Measurements from ENCODE around the gene ETS1. TPM values are rescaled to one million over a fixed set of nuclear protein-coding genes. Genes with fewer than 3 reads are reported as not detected.

Gene ETS1, protein sequence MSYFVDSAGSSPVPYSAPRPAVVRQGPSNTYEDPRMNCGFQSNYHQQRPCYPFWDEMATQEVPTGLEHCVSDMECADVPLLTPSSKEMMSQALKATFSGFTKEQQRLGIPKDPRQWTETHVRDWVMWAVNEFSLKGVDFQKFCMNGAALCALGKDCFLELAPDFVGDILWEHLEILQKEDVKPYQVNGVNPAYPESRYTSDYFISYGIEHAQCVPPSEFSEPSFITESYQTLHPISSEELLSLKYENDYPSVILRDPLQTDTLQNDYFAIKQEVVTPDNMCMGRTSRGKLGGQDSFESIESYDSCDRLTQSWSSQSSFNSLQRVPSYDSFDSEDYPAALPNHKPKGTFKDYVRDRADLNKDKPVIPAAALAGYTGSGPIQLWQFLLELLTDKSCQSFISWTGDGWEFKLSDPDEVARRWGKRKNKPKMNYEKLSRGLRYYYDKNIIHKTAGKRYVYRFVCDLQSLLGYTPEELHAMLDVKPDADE
- 29.6 and 53.8 TPM in 2 replicates for total RNA-seq (2014; rRNA removed; shearing (Covaris generic))

DNA sequence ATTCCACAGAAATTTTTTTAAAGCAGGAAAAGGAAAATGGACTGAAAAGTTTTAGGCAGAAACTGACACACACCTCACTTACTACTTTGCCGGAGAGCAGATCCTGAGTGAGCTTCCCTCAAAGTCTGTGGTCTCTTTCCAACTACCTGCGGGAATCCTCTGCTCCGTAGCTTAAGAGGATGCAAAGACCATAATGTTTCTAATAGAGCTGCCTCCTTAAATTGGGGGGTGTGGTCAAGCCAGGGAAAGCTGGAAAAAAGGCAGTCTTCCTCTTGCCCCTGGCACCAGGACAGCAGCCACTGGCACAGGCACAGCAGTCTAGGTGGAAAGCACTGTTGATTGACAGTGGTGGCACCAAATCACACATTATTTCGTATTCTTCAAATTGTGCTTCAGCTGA, at the start of gene ETS1:
Gene ETS1, minus strand, starts transcription at position 144 of the 400 bp plus-strand sequence. CDS start 14,428 bp downstream, outside the sequence.
- H3K27ac ChIP-seq: no peak within 1 kb of the TSS
- no peak within 1 kb of the TSS for H3K4me3 ChIP-seq
- H3K27me3 ChIP-seq (replicated peaks): no peaks in the 10 kb centered on the region
- no peaks in the 10 kb centered on the region for H3K9me3 ChIP-seq (replicated peaks)
- no peak for DNase-seq (ENCODE audit: low read depth in 1 of 2, low spot score in 2 of 2)
- H3K4me1 ChIP-seq (replicated peaks): peaks cover 8% of the 10 kb centered on the region
- no peaks in the 10 kb centered on the region for H3K36me3 ChIP-seq

DNA sequence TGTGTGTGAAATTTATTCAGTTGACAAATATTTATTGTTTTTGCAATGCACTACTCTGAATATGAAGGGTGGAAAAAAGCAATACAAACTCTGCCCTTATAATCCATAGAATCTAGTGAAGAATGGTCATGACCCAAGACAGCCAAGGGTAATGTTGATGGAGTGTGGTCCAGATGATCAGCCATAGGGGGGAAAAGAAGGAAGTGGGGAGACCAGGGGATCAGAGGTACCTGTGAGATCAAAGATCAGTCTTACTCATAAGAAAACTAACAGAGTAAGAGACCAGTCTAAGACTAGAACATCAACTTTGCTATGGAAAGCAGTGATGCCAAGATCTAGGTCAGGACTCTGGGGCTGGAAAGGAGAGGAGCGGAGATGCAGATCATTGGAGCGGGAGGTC, 47.0 kb upstream of the ETS1 start:
- Histone ChIP-seq H3K9me3 (replicated peaks) (no peaks in the 10 kb centered on the region), H3K36me3 (no peaks in the 10 kb centered on the region), H3K4me3 (no peak overlapping the region), H3K27ac (no peak overlapping the region), H3K27me3 (replicated peaks) (no peaks in the 10 kb centered on the region), H3K4me1 (replicated peaks) (peaks cover 4% of the 10 kb centered on the region; the same call in 1 of the 2 replicates)
- no peak for DNase-seq (ENCODE audit: low read depth in 1 of 2, low spot score in 2 of 2)

DNA sequence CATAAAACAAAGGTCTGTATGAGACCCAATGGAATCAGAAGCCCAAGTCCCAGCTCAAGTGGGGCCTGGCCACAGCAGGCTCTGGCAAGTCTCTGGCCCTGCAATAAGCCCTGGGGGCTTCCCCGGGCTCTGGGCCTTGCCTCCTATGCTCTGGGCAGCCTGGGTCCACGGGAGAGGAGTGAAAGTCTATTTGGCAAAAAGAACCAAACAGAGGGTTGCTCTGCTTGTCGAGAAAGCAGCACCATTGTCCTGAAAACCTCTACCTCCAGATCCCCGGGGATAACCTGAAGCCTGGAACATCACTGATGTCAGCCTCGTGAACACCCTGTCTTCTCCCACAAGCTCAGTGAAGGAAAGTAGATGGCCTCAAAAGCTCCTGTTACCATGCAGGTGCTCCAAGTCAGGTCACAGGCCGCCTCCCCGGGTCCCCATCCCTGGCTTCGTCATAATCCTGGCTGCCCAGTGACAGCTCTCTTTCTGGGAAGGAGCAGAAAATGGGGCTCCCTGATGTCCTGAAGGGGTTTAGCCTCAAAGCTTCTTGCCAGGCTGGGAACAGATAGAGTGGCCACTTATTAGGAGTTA, 46.1 kb upstream of the ETS1 start:
- Histone ChIP-seq H3K4me3 (no peak overlapping the region), H3K36me3 (no peaks in the 10 kb centered on the region), H3K27ac (no peak overlapping the region), H3K9me3 (replicated peaks) (no peaks in the 10 kb centered on the region), H3K27me3 (replicated peaks) (no peaks in the 10 kb centered on the region), H3K4me1 (replicated peaks) (peaks cover 4% of the 10 kb centered on the region; the same call in 1 of the 2 replicates)
- no peak for DNase-seq (ENCODE audit: low read depth in 1 of 2, low spot score in 2 of 2)

DNA sequence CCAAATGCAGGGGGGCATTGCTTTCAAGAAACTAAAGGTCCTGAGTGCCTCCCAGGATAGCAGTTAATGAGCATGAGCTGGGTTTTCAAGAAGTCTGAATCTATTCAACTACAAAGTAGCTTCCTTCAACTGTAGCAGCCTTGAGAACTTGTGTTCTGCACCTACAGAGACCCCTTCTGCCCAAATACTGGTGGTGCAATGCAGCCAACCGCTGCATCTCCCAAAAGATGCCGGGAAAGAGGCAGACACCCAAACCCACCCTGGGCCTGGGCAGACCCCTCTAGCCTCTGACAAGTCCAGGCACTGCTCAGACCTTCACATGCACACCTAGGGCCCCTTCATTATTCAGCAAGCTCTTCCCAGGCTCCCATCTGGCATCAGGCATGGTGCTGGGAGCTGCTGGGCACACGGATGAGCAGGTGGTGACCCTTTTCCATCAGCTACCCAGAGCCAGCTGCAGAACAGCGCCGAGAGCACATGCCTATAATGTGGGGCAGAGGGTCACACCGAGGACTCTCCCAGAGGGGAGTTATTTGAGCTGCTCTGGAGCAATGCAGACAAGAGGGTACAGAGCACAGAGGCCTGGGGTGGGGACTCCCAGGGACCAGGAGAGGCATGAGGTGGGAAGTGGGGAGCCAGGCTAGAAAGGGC, 44.9 kb upstream of the ETS1 start:
- Histone ChIP-seq H3K9me3 (replicated peaks) (no peaks in the 10 kb centered on the region), H3K4me3 (no peak overlapping the region), H3K36me3 (no peaks in the 10 kb centered on the region), H3K4me1 (replicated peaks) (peaks cover 4% of the 10 kb centered on the region; the same call in 1 of the 2 replicates), H3K27me3 (replicated peaks) (no peaks in the 10 kb centered on the region), H3K27ac (no peak overlapping the region)
- DNase-seq (ENCODE audit: low read depth in 1 of 2, low spot score in 2 of 2): peak in 1 of 2 experiments; percentile 16

DNA sequence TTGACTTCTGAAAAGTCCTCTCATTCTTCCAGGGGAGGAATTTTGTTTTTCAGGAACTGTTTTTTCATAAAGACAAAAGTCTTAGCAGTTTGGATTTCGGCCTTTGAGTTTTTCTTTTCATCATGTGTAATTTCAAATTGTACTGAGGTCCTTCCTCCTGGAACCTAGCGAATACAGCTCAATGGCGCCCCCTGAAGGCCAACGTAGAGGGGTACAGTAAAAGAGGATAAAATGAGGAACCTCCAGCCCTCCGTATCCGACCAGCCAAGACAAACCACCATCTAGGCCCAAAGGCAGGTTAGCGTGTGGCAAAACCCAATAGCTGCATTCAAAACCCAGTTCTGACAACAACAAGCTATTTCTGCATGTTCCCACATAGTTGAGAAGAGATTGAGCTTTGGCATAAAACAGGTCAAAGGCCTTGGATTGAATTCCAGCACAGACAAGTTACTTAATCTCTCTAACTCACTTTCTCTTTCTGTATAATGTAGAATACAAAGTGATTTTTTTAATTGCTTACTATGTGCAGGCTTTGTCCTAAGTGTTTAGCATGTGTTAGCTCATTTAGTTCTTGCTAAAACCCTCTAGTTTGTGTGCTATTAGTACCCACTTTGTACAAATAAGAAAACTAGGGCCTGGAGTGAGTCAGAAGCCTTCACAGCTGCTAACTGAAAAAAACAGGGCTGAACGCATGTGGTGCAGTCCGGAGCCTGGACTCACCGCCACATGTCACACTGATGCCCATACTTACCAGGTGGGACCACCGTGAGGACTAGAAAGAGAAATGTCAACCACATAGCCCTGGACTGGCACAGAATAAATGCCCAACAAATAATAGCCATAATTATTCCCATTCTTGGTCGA, 43.2 kb upstream of the ETS1 start:
- H3K27ac ChIP-seq: no peak overlapping the region; the same call in 1 of the 2 replicates
- peaks cover 4% of the 10 kb centered on the region; the same call in 1 of the 2 replicates for H3K4me1 ChIP-seq (replicated peaks)
- no peaks in the 10 kb centered on the region for H3K9me3 ChIP-seq (replicated peaks)
- no peaks in the 10 kb centered on the region for H3K27me3 ChIP-seq (replicated peaks)
- no peaks in the 10 kb centered on the region for H3K36me3 ChIP-seq
- no peak overlapping the region for H3K4me3 ChIP-seq
- DNase-seq (ENCODE audit: low read depth in 1 of 2, low spot score in 2 of 2): peak; percentile 60 to 65

DNA sequence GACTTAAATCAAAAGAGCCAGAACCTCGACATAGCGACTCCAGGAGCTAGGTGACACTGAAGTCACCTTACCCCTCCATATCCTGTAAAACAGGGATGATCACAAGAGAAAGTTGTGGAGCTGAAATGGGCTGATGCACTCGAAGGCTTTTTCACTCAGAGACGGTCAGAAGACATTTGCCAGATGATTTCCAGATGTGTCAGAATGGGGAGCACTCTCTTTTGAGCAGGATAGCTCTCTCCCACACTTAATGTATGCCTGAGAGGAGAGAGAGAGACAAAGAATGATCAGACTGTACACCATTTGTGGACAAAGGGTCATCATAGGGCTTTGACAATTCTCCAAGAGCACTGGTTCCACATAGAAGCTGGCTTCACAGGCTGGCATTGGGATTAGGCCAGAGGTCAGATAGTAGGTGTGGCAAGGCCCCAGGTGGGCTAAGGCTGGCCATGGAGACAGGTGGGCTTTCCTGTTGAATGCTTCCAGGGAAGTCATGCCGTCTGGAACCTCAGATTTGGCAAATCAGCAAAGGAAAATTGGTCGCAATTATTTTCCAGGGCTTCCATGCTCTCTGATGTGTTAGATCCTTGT, 42.3 kb upstream of the ETS1 start:
- Histone ChIP-seq H3K36me3 (no peaks in the 10 kb centered on the region), H3K27me3 (replicated peaks) (no peaks in the 10 kb centered on the region), H3K4me1 (replicated peaks) (peaks cover 4% of the 10 kb centered on the region; the same call in 1 of the 2 replicates), H3K27ac (no peak overlapping the region), H3K9me3 (replicated peaks) (no peaks in the 10 kb centered on the region), H3K4me3 (no peak overlapping the region)
- DNase-seq (ENCODE audit: low read depth in 1 of 2, low spot score in 2 of 2): no peak

DNA sequence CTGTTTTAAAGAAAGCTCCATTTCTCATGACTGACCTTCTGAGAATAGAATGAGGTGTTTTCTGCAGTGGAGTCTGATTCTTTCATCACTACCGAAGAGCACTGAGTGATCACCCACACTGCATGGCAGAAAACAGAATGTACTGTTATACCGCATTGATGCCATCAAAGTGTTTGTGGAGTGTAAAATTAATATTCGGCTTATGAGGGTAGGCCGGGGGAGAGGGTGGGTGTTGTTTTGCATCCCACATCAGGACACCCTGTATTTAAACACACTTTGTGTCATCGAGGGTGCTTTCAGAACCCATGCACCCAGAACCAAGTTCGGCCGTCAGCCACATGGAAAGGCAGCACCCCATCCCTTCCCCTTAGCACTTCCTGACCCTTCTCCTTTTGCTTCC, 41.3 kb upstream of the ETS1 start:
- no peaks in the 10 kb centered on the region for H3K27me3 ChIP-seq (replicated peaks)
- no peak overlapping the region for H3K4me3 ChIP-seq
- H3K9me3 ChIP-seq (replicated peaks): no peaks in the 10 kb centered on the region
- H3K27ac ChIP-seq: no peak overlapping the region
- no peaks in the 10 kb centered on the region for H3K36me3 ChIP-seq
- no peak for DNase-seq (ENCODE audit: low read depth in 1 of 2, low spot score in 2 of 2)
- H3K4me1 ChIP-seq (replicated peaks): peaks cover 4% of the 10 kb centered on the region; the same call in 1 of the 2 replicates

DNA sequence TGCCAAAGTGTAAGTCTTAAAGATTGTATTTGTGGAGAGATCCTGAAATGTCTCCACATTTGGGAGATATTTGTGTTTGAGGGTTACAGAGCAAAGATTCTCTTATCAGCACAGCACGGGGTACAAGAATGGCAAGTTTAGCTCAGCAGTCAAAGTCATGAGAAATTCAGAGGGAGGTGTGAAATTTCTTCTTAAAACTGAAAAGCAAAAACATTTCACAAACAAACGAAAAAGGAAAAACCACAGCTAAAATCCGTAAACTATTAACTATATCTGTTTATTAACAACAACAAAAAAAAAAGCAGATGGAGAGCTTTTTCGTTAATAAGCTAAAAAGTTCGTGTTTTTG, 40.9 kb upstream of the ETS1 start:
- DNase-seq (ENCODE audit: low read depth in 1 of 2, low spot score in 2 of 2): no peak
- Histone ChIP-seq H3K27me3 (replicated peaks) (no peaks in the 10 kb centered on the region), H3K27ac (no peak overlapping the region), H3K9me3 (replicated peaks) (no peaks in the 10 kb centered on the region), H3K36me3 (no peaks in the 10 kb centered on the region), H3K4me1 (replicated peaks) (peaks cover 4% of the 10 kb centered on the region; the same call in 1 of the 2 replicates), H3K4me3 (no peak overlapping the region)

DNA sequence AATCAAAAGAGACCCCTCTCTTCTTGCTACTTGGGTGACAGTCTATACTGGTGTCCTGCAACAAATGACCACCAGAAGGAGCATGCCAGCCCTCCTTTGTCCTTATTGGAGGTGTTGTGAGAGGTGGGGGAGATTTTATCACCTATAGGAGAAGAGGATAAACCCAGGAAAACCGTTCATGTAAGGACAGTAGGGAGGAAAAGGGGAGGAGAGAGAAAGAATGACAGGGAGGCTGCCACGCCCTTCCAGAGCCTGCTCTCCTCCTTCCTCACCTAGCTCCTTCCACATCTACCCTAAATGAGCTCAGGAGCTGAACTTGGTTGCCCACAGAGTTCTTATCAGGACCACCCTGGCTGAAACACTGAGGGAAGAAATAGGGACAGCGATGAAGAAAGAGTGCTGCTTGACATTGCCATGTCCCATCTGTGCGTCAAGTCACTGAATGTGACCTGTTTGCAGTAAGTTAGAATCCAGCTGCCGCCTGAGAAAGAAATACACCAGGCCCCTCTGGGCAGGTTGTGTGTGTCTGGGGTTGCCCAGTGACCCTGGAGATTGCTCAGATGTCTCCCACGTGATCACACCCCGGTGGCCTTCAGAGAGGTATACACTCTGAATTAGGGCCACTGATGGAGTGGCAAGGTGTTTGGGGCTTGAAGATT, 40.4 kb upstream of the ETS1 start:
- no peaks in the 10 kb centered on the region for H3K9me3 ChIP-seq (replicated peaks)
- peaks cover 4% of the 10 kb centered on the region; the same call in 1 of the 2 replicates for H3K4me1 ChIP-seq (replicated peaks)
- H3K27me3 ChIP-seq (replicated peaks): no peaks in the 10 kb centered on the region
- H3K36me3 ChIP-seq: no peaks in the 10 kb centered on the region
- no peak overlapping the region for H3K27ac ChIP-seq
- no peak for DNase-seq (ENCODE audit: low read depth in 1 of 2, low spot score in 2 of 2)
- H3K4me3 ChIP-seq: no peak overlapping the region

DNA sequence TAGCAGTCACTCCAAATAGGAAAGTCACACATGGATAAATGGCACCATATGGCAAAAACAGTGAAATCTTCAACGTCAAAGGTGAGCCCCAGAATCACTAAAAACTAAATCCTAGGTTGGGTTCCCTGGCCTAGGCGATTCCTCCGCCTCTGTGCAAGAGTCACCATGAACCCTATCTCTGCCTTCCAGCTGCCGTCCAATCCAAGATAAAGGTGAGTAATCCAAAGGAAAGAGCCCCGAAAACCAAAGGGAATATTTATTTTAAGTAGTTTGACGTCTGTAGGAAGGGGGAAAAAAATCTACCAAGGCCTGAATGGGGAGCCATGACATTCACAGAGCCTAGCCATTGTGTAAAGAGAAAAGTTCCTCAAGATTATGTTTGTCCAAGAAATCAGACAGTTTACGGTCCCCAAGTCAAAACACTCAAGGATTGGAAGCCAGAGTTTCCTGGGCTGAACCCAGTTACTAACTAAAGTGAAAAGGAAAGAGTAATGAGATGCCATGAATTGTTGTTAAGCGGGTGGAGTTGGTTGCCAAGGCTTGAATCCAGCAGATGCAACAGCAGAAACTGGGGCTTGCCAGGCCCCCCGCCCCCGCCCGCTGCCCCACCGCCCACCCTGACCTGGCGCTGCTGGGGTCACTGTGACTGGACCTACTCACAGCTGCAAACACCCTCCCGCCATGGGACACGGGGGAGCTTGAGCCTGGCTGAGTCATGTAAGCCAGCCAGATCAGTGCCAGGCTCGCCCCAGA, 39.7 kb upstream of the ETS1 start:
- Histone ChIP-seq H3K4me1 (replicated peaks) (peaks cover 4% of the 10 kb centered on the region; the same call in 1 of the 2 replicates), H3K27ac (no peak overlapping the region), H3K9me3 (replicated peaks) (no peaks in the 10 kb centered on the region), H3K36me3 (no peaks in the 10 kb centered on the region), H3K27me3 (replicated peaks) (no peaks in the 10 kb centered on the region), H3K4me3 (no peak overlapping the region)
- no peak for DNase-seq (ENCODE audit: low read depth in 1 of 2, low spot score in 2 of 2)

DNA sequence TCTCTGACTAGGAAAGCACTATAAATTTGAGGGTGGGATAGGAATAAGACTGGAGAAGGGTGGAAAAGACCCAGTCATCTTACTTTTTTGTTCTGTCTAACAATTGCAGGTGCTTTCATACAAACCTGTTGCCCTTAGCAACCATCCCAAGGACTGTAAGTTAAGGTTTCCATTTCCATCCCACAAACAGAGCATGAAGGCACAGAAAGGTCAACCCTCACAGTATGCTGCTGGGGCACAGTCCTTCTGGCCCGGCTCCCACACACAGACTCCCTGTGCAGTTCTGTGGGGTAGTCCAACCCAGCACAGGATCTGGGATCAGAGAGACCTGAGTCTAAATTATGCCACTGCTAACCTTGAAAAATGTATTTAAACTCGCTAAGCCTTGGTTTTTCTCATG, 38.4 kb upstream of the ETS1 start:
- no peak overlapping the region for H3K4me3 ChIP-seq
- no peaks in the 10 kb centered on the region for H3K27me3 ChIP-seq (replicated peaks)
- peaks cover 3% of the 10 kb centered on the region; the same call in 1 of the 2 replicates for H3K4me1 ChIP-seq (replicated peaks)
- no peaks in the 10 kb centered on the region for H3K9me3 ChIP-seq (replicated peaks)
- no peaks in the 10 kb centered on the region for H3K36me3 ChIP-seq
- DNase-seq (ENCODE audit: low read depth in 1 of 2, low spot score in 2 of 2): no peak
- no peak overlapping the region for H3K27ac ChIP-seq

DNA sequence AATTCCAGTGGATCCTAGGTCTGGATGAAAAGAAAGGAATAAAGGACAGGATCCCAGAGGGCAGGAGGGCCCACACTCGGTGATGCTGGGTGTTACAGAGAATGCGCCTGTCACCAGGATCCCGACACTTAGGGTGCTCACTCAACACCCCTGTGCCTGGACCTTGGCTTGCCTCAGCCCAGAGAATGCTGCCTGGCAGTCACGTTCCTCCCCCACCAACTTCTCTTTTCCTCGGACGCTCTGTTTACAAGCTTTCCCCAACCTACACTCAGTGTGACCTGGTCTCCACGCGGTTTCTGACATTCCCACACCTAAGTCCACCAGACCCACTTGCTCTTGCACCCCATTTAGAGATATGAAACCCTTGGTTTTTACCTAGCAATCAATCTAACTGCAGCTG, 38.0 kb upstream of the ETS1 start:
- Histone ChIP-seq H3K4me1 (replicated peaks) (no peaks in the 10 kb centered on the region), H3K36me3 (no peaks in the 10 kb centered on the region), H3K27ac (no peak overlapping the region), H3K27me3 (replicated peaks) (no peaks in the 10 kb centered on the region), H3K9me3 (replicated peaks) (no peaks in the 10 kb centered on the region), H3K4me3 (no peak overlapping the region)
- no peak for DNase-seq (ENCODE audit: low read depth in 1 of 2, low spot score in 2 of 2)

Data from SJSA1 (cell line).